Activated naive CD4-positive, alpha-beta T cell (primary cell): ENCODE data around the gene PSMB5.

Experiments used
- DNase-seq, 4 experiments: peaks; one replicate each; lab custom pipeline; 2025; lab: John Stamatoyannopoulos, UW

PSMB5 gene

DNA sequence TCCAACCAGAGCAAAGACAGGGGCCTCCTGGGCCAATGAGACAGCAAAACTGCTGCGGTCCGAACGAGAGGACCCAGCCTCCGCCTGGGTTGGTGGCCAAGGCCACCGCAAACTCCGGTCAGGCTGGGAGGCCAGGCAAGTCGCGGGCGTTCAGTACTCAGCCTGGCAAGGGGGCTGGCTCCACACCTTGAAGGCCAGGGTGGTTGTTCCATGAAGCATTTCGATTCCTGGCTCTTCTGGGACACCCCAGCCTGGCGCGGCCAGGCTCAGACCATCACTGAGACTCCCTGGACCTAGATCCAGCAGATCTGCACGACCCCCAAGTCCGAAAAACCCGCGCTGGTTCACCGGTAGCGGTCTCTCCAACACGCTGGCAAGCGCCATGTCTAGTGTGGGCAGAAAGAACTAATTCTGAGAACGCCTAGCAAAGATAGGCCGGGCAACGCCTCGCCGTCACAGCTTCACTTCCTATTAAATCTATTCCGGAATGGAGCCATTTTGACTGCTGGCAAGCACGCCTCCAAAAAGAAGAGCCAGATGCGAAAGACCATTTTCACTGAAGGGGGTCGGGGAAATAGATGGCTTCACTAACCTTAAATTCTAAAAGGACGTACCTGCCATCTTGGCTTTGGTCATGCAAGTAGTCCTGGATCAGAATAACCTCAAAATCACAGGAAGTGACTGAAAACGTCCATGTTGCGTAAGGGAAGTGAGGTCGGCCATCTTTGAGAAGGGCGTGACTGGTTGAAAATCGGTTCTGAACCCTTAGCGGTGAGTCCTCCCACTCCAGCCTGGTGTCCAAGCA lies at the start of gene PSMB5:
TSS of gene PSMB5 (minus strand) at position 403 of the 805 bp plus-strand sequence. CDS start at position 384, 19 bp downstream.
- no peak for DNase-seq

DNA sequence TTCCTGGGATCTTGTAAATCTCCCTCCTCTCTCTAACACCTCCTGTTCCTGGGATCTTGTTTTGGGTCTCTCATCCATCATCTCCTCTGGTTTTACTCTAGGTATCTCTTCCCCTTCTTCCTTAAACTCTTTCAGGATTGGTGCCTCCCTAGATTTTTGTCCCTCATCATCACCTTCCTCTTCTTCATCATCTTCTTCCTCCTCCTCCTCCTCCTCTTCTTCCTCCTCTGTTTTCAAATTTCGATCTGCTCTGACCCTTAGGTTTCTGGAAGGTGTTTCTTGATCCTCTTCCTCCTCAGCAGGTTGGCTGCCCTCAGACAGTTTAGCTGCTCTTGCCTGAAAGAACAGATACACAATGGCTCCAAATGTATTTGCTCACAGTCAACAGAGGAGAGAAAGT lies 45.8 kb upstream of the PSMB5 start:
- no peak for DNase-seq

DNA sequence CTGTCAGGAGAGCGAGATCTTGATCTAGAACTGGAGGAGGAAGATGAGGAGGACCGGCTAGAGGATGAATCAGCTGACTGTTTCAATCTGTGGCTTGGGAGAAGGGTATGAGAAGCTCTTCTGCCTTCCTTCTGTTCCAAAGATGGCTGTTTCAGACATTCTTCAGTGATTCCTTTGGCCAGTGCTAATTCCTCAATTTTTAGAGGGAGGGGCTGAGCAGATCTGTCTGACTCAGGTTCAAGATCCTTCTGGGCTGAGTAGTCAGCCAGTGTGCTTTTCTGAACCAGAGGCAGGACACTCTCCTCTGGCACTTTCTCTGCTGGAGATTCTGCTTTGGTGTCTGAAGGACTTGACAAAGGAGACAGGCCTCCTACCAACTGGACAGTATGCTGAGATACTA lies 45.0 kb upstream of the PSMB5 start:
- no peak for DNase-seq

DNA sequence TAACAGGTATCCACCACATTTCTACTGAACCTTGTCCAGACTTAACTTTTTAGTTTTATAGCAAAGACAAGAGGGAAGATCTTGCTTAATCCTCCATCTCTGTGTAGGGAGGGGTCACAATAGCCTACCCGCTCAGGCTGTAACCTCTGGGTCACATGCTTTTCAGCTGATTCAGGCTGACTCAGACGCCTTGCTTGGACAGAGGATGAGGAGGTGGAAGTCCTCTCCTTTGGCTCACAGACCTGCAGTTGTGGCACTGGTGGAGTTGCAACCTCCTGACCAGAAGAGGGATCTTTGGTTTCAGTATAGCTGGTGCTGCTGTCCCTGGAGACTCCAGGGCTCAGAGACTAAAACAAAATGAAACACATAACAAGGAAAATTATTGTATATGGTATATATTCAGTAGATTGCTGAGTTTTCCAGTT lies 44.0 kb upstream of the PSMB5 start:
- no peak for DNase-seq

DNA sequence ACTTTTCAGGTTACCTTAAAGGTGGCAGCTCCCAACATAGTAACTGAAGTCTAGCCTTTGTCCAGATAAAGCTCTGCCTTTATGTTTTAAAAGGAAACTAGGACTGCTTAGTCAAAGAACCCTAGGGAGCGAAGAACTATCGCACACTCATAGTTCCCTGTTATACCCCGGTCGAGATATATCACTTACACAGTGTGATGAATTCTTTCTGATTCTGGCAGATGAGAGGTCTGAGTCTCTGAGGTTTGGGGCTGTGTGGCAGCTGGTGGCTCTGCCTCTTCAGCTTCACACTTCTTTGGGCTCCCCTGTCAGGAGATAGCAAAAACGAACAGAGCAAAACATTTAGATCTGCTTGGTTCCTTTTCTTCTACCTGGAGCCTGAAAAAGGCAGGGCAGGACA lies 43.3 kb upstream of the PSMB5 start:
- DNase-seq, result no peak

DNA sequence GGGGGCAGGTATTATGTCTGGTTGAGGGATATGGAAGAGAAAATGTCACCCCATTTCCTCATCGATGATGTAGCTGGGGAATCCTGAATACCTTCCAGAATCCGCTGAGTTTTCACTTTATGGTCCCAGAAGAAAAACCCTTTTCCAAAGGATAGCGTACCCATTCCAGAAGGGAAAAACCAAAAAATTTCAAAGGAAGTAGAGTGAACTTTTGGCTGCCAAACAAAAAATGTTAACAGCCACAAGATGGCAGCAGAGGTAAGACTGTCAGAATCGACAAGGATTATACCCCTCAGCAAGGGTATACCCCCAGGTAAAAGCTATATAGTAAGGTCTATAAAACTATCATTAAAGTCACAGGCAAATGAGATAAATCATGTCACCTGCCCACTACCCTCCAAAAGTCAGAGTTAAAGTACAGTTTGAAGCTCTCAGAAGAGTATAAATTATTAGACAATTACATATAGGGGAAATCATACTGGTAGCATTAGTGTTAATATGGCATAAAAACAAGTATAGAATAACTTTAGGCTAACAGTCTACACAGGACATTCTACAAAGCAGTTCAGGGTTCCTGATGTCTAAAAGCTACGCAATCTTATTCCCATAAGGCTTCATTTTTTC lies 42.2 kb upstream of the PSMB5 start:
- no peak for DNase-seq

DNA sequence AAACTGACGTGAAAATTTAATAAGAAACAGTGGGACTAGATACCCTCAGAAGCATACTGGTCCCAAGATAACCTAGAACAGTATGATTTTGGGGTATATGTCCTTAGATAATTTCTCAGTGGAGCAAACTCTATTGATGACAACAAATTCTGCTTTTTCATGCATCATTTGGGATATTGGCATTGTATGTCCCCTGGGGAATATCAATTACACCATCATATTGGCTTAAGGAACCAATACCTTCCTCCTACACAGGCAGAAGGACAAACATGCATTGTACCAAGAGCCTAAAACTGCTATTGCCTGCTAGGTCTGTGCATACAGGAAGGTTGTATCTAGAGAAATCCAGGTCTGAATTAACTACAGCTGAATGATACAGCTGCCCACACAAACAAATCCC lies 40.2 kb upstream of the PSMB5 start:
- no peak for DNase-seq

DNA sequence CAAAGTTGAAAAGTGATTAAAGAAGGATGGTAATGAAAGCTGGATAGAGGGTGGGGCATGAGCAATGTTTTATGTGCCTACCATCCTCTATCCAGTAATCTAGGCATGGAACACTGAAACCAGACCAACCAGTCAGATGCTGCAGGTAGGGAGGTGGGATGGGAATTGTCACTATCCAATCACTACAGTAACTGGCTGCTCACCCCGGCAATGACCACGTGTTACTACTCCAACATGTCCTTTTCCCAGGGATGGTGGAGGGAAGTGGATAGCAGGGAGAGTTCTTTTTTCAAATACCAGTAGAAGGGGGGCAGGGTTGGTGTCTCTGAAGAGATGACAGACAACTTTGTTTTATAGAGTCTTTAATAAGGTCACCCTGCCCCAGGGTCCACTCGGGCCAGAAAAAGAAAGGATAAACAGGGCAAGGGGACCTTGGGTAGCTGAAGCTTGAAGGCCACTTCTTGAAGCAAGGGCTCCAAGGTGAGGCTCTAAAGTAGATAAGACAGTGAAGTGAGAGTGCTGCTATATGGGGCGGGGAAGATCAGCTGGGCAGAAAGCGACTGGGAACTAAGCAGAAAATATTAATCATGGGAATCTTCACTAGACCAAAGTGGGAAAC lies 37.3 kb upstream of the PSMB5 start:
- DNase-seq, result no peak

DNA sequence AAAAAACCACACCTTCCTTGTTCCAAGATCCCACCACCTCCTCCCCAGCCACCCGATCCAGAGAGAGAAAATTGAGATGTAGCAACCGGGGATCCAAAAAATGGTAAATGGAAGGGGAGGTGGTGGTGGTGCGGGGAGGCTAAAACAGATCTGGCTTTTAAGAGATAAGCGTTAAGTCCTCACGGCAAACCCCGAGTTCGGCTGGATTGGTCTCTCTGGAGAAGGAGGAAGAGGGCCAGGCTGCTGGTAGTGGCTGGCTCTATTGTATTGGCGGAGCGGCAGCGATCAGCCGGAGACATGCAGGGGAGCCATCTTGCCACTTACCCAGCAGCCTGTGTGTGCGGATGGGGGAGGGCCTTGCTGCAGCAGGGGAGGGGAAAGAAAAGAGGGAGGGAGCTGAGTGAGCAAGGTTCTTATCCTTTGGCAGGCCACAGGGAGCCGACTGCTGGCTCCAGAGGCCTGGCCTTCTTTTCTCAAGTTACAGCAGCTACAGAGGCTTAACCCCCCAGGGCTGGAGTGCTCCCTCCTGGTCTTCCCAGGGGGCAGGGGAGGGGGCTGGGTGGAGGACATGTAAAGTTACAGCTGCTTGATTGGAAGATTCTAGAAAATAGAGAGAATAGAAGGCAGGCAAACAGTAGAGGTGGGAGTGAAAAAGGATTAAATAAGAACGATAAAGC lies 36.7 kb upstream of the PSMB5 start:
- DNase-seq, result no peak

DNA sequence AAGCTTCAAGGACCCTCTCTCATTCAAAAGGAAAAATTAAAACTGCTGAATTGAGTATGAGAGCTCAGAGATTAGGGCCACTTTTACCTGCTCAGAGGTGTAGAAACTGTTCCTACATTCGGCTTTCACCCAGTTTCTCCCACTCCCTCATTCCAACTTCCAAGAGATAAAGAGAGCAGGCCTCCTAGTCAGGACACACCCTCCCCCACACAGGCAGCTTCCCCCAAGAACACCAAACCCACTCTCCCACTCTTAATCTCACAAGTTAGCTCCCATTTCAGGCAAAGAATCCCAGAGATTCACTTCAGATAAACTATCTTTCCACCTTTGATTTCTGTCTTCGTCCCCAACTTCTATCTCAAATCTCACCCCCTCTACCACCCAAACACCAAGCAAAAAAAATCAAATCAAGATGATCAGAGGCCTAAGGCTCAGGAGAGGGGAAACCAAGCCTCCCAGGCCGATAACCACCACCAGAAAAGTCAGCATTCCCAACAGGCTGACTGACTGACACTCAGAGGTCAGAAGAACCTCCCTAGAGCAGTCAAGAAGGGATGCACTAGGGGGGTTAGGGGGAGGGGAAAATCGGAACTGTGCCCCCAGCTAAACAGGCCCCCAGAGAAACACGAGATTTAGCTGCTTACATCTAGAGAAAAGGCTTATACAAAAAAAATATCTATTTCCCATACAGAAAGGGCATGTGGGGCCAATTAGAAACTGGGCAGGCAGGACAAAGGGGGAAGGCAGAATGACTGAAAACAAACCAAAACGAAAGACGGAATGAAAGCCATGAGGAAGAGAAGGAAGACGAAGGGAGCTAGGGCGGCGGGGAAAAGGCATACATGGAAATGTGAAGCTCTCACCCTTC lies 35.8 kb upstream of the PSMB5 start:
- no peak for DNase-seq

DNA sequence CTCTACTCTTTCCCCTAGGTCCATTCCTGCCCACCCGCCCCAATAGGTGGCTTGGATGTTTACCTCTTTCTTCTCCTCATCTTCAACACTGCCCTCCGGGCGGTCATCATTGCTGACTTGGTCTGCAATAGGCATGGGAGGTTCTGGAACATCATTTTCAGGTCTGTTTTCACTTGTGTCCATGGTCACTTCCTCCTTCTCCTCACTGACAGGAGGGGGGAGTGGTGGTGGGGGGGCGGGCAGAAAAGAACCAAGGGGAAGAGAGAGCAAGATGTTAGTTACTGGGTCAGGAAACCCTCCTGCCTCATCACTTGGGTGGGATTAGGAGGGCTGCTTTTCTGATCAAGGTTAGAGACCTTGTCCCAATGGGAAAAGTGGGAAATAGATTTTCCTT lies 34.7 kb upstream of the PSMB5 start:
- DNase-seq, result no peak

DNA sequence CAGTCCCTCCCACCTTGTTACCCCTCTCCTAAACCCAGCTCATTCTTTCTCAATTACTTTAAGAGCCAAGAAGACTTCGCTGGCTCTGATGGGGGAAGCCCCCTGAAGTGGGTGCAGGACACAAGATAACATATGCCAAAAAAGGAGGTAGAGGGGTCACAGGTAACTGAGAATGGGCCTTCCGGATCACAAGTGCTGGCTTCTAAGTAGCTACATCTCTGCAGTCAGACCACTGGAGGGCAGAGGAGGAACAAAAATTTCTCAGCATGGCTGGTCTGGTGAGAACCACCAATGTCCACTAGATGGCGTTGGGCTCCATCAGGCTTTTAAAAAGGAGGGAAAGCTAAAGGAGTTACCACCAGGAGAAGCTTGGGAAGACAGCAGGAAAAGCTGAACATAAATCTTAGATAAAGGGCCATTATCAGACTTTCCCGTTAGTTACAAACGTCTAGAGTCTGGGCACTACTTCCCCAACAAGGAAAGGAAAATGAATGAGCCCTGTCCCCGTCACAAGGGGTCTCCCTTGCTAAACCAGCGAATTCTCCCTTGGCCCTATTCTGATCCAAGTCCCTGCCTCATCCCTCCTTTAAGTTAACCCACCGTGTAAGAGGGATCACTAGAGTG lies 34.2 kb upstream of the PSMB5 start:
- DNase-seq, result no peak

DNA sequence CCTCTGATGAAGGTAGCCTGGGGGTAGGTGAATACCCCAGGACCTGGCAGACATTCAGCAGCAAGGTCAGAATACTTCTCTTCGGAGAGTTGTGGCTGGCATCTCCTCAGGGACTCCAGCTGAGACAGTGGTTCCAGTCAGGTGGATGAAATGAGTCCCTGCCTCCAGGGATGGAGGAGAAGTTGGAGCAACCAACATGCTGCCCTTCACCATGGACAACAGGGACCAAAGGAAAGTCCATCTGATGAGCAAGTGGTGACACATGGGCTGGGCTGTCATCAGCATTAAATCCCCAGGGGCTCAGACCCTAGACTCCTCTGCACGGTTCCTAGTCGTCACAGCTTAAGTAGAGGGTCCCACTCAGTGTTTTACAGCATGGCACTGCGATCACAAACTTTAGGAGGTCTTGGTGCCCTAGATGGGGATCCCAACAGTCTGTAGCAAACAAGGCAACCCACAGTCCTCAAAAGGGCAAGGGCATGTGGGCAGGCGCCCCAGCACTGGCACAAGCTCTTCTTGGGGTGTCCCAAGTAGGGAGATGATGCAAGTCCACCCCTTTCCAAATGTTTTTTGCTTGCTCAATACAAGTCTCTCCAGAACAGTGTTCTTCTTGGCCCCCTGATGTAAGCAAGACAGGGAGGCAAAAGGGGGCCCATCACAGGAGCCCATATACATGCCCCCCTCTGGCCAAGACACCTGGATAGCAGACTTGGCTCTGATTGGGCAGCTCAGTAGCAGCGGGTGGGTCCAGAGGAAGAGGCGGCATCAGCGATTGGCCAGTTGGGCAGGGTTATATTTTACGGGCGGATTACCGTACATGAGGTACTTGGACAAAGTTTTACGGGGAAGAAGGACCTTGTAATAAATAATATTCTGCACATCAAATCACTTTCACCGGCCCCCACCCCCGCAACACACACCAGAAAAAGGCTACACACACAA lies 33.4 kb upstream of the PSMB5 start:
- DNase-seq, result no peak

DNA sequence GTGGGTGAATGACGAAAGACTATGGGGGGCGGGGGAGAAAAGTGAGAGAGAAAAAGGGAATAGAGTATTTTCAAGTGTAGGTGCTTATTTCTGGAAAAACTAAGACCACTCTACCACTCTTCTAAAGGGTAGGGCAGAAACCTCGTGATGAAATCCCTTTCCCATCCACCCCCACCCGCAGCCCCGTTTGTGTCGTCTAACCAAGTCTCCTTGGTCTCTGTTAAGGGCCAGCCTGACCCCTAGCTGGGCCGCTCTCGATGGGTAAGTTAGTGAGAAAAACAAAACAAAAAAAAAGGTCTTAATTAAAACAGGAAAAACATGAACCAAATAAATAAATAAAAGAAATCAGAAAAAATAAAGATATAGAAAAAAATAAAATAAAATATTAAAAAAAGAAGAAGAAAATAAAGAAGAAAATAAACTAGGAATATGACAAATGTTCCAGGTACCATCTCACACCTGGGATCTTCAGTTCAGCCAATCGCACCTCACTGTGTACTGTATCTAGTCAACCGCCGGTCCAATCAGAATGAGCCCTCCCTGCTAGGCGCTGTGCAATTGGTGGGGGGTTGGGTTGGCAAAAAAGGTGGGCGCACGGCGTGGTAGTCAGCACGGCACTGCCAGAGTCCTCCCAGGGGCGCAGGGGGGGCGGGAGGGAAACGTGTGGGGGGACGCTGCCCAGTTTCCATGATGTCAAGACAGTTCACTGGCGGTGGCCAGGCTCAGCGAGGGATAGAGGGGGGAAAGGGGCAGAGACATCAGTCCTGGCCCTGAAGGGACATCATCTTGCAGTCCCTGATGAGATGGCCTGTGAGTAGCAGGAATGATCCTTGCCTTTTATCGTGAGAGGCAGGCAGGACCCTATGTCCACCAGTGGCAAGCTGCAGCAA lies 32.4 kb upstream of the PSMB5 start:
- no peak for DNase-seq

DNA sequence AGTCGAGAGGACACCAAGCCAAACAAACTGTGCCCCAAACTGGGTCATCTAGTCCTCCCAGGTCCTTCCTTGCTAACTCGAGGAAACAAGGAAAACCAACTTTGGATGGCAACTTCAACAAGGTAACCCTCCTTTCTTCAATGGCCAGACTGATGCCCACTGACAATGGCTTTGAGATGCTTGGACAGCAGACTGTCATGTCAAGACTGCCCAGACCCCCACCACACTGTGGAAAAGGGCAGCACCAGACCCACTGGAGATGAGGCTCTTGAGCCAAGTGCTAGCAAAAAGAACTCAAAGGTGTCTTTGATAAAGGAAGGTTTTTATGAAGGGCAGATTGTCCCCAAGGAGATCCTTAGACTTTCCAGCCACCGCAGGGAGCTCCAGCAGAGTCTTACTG lies 31.7 kb upstream of the PSMB5 start:
- no peak for DNase-seq

DNA sequence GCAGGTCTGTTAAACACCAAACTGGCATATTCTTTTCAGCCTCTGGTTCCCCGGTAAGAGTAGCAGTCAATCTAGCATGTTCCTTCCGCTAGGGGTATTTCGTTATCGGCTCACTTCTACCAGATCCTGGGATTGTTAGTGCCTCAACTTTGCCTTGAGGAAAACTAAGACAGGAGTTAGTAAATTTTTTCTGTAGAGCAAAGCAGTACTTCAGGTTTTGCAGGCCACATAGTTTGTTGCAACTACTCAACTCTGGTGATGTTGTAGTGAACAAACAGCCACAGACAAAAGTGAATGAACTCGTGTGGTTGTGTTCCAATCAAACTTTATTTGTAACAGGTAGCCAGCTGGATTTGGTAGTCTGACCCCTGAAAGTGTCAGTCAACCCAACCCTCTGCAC lies 28.9 kb upstream of the PSMB5 start:
- DNase-seq, result no peak

DNA sequence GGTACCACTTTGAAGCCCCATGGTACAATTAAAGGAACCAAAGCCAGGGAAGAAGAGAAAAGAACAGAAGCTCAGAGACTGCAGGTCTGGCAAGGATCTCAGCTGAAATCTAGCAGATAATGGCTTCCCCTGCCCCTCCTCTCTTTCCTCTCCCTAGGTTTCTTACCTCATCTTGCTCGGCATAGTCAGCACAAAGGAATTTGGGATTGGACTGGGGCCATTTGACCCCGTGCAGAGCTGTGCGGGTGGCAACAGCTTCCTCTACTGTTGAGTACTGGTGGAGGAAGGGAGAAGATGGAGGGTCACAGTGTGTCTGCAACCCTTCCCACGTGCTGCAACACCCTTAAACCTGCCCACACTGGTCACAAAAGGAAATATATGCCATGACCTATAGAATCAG lies 27.3 kb upstream of the PSMB5 start:
- DNase-seq, result no peak

DNA sequence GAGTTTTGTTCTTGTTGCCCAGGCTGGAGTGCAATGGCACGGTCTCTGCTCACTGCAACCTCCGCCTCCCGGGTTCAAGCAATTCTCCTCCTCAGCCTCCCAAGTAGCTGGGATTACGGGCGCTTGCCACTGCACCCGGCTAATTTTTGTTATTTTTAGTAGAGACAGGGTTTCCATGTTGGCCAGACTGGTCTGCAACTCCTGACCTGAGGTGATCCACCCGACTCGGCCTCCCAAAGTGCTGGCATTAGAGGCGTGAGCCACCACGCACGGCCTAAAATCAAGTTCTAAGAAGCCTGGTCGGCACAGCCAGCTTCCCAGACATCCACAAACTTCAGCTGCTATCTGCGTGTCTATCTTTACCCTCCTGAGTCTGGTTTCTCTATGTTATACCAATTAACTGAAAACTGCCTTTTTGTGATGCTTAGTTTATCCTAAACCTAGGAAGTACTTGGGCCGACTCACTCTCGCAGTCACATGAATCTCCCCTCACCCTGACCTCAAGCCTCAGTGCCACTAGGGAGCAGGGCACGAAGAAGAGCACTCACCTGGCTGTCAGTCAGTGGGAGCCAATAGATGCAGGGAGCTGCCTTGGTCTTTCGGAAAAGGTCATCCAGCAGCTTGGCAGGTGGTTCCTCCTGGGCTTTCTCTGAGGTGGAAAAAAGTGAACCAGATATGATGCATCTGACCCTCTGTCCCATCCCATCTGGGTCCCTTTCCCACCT lies 26.0 kb upstream of the PSMB5 start:
- no peak for DNase-seq
